ENCODE data around the gene PRDX2. TPM values are rescaled to one million over a fixed set of nuclear protein-coding genes. Genes with fewer than 3 reads are reported as not detected.
A peak's percentile ranks its signal among the peaks of the same experiment; 100 is the strongest.

The PRDX2 gene
- total RNA-seq, 4 donors from 2014 or later, result 211 to 436 (median 345) TPM

DNA sequence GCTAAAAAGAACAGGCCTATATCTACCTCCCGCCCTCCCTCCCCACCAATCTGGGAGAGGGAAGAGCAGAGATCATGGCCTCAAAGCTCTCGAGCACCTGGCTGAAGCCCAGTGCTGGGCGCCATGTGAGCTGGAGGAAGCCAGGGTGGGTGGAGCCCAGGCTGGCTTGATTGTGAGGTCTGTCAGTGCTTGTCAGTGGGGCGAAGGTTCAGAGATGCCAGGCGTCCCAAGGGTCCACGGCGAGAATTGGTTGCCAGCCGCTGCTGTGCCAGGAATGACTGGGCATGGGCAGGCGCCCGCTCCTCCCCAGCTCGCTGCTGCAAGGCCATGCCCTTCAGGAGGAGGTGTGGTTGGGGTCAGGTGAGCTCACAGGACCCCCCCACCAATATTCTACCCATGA is 38.5 kb downstream of the PRDX2 start:
- intact Hi-C loops (cut with DNase I), result no loop called here
- no peaks in the 10 kb centered on the region for H3K27me3 ChIP-seq
- peaks cover 0 to 67% (median 14%) of the 10 kb centered on the region in 3 donors for H3K36me3 ChIP-seq
- no peak overlapping the region for H3K27ac ChIP-seq
- TF ChIP-seq, protein P1, sequence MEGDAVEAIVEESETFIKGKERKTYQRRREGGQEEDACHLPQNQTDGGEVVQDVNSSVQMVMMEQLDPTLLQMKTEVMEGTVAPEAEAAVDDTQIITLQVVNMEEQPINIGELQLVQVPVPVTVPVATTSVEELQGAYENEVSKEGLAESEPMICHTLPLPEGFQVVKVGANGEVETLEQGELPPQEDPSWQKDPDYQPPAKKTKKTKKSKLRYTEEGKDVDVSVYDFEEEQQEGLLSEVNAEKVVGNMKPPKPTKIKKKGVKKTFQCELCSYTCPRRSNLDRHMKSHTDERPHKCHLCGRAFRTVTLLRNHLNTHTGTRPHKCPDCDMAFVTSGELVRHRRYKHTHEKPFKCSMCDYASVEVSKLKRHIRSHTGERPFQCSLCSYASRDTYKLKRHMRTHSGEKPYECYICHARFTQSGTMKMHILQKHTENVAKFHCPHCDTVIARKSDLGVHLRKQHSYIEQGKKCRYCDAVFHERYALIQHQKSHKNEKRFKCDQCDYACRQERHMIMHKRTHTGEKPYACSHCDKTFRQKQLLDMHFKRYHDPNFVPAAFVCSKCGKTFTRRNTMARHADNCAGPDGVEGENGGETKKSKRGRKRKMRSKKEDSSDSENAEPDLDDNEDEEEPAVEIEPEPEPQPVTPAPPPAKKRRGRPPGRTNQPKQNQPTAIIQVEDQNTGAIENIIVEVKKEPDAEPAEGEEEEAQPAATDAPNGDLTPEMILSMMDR (IDR thresholded peaks at IDR 0.05), result no peak
- TF ChIP-seq POLR2A (IDR thresholded peaks at IDR 0.05), result no peak
- peaks cover under 1 to 7% (median 7%) of the 10 kb centered on the region in 3 donors for H3K4me1 ChIP-seq
- H3K9me3 ChIP-seq, result no peaks in the 10 kb centered on the region
- no peak for DNase-seq
- 80% methylated on average over 2 of the region's 11 CpGs; no CpG with 5 or more reads in 1 of the 2 donors for WGBS, 2 donors
- H3K4me3 ChIP-seq, result no peak overlapping the region

DNA sequence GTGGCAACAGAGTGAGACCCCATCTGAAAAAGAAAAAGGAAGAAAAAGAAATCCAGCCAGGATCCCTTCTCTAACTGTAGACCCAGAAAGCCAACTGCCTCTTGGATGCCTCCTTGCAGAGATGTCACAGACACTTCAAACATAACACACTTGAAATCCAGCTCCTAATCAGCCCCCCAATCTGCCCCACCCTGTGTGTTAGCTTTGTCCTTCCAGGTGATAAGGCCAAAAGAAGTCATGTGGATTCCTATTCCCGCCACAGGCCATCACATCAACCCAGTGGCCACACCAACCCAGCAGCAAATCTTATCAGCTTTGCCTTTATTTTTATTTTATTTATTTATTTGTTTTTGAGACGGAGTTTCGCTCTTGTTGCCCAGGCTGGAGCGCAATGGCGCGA is 41.9 kb downstream of the PRDX2 start:
- TF ChIP-seq, protein P1 (IDR thresholded peaks at IDR 0.05), result no peak
- no peak for TF ChIP-seq POLR2A (IDR thresholded peaks at IDR 0.05)
- H3K27ac ChIP-seq, result no peak overlapping the region
- intact Hi-C loops (cut with DNase I), result no loop called here
- no peaks in the 10 kb centered on the region for H3K9me3 ChIP-seq
- DNase-seq, result no peak
- WGBS, 2 donors, result 93 to 94% methylated on average over 6 of the region's 6 CpGs
- peaks cover 0 to 35% (median 13%) of the 10 kb centered on the region in 3 donors for H3K36me3 ChIP-seq
- no peaks in the 10 kb centered on the region for H3K27me3 ChIP-seq
- peaks cover 11 to 14% (median 11%) of the 10 kb centered on the region in 3 donors for H3K4me1 ChIP-seq
- H3K4me3 ChIP-seq, result no peak overlapping the region

DNA sequence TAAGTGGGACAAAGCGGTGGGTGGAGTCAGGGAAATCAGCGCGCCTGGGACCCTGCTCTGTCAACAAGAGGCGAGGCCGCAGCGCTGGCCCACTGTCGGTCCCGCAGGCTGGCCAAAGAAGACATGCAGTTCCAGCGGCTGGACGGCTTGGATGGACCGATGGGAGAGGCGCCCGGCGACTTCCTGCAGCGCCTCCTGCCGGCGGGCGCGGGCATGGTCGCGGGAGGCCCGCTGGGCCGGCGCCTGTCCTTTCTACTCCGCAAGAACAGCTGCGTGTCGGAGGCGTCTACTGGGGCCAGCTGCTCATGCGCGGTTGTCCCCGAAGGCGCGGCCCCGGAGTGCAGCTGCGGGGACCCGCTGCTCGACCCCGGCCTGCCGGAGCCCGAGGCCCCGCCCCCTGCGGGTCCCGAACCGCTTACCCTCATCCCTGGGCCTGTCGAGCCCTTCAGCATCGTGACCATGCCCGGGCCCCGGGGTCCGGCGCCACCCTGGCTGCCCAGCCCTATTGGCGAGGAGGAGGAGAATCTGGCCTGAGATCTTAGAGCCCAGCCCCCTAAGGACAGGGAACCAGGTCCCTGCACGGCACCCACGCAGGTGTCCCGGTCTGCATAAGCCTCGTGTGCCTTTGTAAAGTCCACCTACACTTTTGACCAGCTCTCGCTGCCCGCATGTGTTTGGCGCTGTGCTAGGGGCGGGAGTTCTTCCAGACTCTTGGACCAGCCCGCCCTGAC is 43.9 kb downstream of the PRDX2 start:
- Histone ChIP-seq H3K4me1 (peaks cover 11 to 14% (median 11%) of the 10 kb centered on the region in 3 donors), H3K27me3 (peaks cover 0 to 12% (median 0%) of the 10 kb centered on the region in 4 donors), H3K36me3 (peaks cover 0 to 15% (median 3%) of the 10 kb centered on the region in 3 donors), H3K9me3 (no peaks in the 10 kb centered on the region), H3K4me3 (peak overlapping the region in 3 of 4 donors; percentile 29 to 59 (median 41)), H3K27ac (peak overlapping the region in 2 of 4 donors; percentile 36 to 59)
- no peak for DNase-seq
- TF ChIP-seq, protein P1 (IDR thresholded peaks at IDR 0.05), result peak; percentile 86 to 96 (median 94)
- TF ChIP-seq POLR2A (IDR thresholded peaks at IDR 0.05), result no peak
- intact Hi-C loops (cut with DNase I), result no loop called here
- WGBS, 2 donors, result 28 to 43% methylated on average over 7 to 14 of the region's 60 CpGs

DNA sequence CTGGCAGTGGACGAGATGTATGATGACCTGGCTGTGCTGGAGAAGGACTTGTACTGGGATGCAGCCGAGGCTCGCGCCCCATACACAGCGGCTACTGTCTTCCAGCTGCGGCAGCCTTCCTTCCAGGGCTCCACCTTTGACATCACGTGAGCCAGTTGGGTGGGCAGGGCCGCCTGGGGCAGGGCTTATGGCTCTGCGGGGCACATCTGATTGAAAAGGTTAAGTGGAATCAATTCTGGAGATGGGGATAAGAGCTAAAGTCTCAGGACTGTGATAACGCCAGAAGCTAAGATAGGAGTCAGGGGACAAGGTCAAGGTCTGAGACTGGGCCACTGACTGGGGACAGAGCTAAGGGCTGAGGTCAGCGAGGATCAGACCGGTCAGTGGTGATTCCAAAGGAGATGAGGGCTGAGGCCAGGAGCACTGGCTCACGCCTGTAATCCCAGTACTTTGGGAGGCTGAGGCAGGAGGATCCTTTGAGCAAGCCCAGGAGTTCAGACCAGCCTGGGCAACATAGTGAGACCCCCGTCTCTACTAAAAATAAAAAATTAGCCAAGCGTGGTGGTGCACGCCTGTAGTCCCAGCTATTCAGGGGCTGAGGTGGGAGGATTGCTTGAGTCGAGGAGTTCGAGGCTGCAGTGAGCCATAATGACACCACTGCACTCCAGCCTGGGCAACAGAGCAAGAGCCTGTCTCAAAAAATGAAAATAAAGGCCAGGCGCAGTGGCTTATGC is 45.3 kb downstream of the PRDX2 start:
- Histone ChIP-seq H3K9me3 (no peaks in the 10 kb centered on the region), H3K4me3 (no peak overlapping the region), H3K4me1 (peaks cover 11 to 19% (median 11%) of the 10 kb centered on the region in 3 donors), H3K27me3 (peaks cover 0 to 26% (median 0%) of the 10 kb centered on the region in 4 donors), H3K27ac (no peak overlapping the region), H3K36me3 (peaks cover 0 to 1% (median 0%) of the 10 kb centered on the region in 3 donors)
- WGBS, 2 donors, result 60 to 93% methylated on average over 10 of the region's 19 CpGs
- TF ChIP-seq, protein P1 (IDR thresholded peaks at IDR 0.05), result no peak
- TF ChIP-seq POLR2A (IDR thresholded peaks at IDR 0.05), result no peak
- intact Hi-C loops (cut with DNase I), result no loop called here
- DNase-seq, result no peak

All from esophagus squamous epithelium (tissue), 5 donors.